Measurements from ENCODE around the gene ADSL.

GRCh38 chr22:40320687-40321086, 25.6 kb upstream of the ADSL start:
- TF ChIP-seq CTCF (IDR thresholded peaks at IDR 0.05) (no peak), POLR2A (IDR thresholded peaks at IDR 0.05) (no peak)

Data from lower leg skin (tissue), 3 donors.